ENCODE results near the gene SELENOO.

DNA sequence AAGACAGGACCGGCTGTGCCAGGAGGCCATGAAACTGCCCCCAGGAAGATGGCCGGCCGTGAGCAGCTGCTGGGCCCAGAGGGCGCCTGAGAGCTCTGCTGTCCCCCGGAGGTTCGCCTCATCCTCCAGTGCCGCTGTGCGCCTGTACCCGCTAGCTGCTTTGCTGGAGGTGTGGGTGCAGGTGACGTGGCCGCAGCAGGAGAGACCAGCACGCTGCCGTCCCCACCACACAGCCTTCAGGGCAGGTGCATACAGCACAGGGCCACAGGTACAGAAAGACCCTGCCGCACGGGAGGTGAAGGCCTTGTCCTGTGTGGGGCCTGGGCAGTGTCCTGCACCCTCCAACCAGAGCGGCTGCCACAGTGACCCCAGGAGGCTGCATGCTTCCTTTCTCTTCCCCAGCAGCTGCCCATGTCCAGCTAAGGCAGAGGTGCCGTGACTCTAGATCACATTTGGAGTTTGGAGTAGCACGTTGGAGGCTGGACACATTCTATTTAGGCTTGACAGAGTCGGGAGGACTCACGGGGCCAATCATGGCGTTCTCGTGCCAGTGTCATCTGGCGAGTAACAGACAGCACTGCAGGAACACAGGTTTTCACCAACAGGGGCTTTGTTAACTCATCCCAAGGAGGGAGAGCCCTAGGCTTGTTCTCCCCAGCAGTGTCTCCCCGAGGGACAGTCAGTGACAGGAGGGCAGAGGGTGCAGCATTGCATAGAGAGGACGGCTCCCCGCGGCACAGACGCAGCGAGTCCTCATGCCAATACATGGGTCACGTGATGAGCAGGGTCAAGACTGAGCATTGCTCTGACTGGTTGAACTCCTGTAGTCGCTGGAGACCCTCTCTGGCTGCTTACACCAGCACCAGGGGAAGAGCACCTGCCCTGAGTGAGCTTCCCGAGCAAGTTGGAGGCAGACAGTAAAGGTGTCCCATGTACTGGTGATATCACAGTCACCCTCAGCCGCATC, 49.0 kb upstream of the SELENOO start:
- TF ChIP-seq MAX (IDR thresholded peaks at IDR 0.05; ENCODE audit: low read depth) (no peak), CTCF (IDR thresholded peaks at IDR 0.05) (no peak), RCOR1 (IDR thresholded peaks at IDR 0.05; ENCODE audit: low read length) (no peak), RAD21 (IDR thresholded peaks at IDR 0.05; ENCODE audit: low read length) (no peak), REST (IDR thresholded peaks at IDR 0.05; ENCODE audit: low read depth, low read length) (no peak), EP300 (IDR thresholded peaks at IDR 0.05; ENCODE audit: borderline replicate concordance in 1 of 2, low read depth in 1 of 2, low read length in 1 of 2) (no peak), FOXM1 (IDR thresholded peaks at IDR 0.05; ENCODE audit: low read depth) (no peak), PBX3 (IDR thresholded peaks at IDR 0.05) (no peak), EZH2phosphoT487 (IDR thresholded peaks at IDR 0.05; ENCODE audit: borderline replicate concordance, low read depth) (no peak)
- TF ChIP-seq, protein P1, sequence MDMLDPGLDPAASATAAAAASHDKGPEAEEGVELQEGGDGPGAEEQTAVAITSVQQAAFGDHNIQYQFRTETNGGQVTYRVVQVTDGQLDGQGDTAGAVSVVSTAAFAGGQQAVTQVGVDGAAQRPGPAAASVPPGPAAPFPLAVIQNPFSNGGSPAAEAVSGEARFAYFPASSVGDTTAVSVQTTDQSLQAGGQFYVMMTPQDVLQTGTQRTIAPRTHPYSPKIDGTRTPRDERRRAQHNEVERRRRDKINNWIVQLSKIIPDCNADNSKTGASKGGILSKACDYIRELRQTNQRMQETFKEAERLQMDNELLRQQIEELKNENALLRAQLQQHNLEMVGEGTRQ (IDR thresholded peaks at IDR 0.05; ENCODE audit: borderline replicate concordance, low read depth, low read length) = no peak
- TF ChIP-seq, protein P2, sequence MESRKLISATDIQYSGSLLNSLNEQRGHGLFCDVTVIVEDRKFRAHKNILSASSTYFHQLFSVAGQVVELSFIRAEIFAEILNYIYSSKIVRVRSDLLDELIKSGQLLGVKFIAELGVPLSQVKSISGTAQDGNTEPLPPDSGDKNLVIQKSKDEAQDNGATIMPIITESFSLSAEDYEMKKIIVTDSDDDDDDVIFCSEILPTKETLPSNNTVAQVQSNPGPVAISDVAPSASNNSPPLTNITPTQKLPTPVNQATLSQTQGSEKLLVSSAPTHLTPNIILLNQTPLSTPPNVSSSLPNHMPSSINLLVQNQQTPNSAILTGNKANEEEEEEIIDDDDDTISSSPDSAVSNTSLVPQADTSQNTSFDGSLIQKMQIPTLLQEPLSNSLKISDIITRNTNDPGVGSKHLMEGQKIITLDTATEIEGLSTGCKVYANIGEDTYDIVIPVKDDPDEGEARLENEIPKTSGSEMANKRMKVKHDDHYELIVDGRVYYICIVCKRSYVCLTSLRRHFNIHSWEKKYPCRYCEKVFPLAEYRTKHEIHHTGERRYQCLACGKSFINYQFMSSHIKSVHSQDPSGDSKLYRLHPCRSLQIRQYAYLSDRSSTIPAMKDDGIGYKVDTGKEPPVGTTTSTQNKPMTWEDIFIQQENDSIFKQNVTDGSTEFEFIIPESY (IDR thresholded peaks at IDR 0.05; ENCODE audit: borderline replicate concordance, low read depth) = no peak
